Measurements from ENCODE around the gene TMEM139. TPM values are rescaled to one million over a fixed set of nuclear protein-coding genes. Genes with fewer than 3 reads are reported as not detected.

The TMEM139 gene
- total RNA-seq, 1 experiment from 2014 or later, result 48.4 TPM

- Mint-ChIP-seq H3K9me3 (ENCODE audit: low read depth, unreplicated experiment) (peaks cover under 1% of the 10 kb centered on the region), H3K27ac (ENCODE audit: unreplicated experiment) (peak overlapping the region; percentile 58), H3K36me3 (ENCODE audit: insufficient read depth, unreplicated experiment) (no peaks in the 10 kb centered on the region), H3K4me1 (ENCODE audit: low read depth, unreplicated experiment) (peaks cover 66% of the 10 kb centered on the region), H3K27me3 (ENCODE audit: unreplicated experiment) (no peaks in the 10 kb centered on the region), H3K4me3 (ENCODE audit: low read depth, unreplicated experiment) (no peak overlapping the region)
- TF ChIP-seq, protein P1, sequence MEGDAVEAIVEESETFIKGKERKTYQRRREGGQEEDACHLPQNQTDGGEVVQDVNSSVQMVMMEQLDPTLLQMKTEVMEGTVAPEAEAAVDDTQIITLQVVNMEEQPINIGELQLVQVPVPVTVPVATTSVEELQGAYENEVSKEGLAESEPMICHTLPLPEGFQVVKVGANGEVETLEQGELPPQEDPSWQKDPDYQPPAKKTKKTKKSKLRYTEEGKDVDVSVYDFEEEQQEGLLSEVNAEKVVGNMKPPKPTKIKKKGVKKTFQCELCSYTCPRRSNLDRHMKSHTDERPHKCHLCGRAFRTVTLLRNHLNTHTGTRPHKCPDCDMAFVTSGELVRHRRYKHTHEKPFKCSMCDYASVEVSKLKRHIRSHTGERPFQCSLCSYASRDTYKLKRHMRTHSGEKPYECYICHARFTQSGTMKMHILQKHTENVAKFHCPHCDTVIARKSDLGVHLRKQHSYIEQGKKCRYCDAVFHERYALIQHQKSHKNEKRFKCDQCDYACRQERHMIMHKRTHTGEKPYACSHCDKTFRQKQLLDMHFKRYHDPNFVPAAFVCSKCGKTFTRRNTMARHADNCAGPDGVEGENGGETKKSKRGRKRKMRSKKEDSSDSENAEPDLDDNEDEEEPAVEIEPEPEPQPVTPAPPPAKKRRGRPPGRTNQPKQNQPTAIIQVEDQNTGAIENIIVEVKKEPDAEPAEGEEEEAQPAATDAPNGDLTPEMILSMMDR (IDR thresholded peaks at IDR 0.05; ENCODE audit: unreplicated experiment), result no peak
- CTCF ChIA-PET, result interaction anchor here (0.7 kb wide), 1 partner anchor 84 kb away, joined by 3 read pairs; no protein-coding TSS in a partner anchor
- no peak for DNase-seq
- BruUV-seq (replicated peaks), result no TSS peak
- intact Hi-C loops (cut with micrococcal nuclease; ENCODE audit: unreplicated experiment), result loop anchor here (10.0 kb wide), 1 partner anchor 247 kb away; no protein-coding TSS in a partner anchor
Measured at GRCh38 chr7:143247372-143247771, 37.4 kb upstream of the TMEM139 start.

DNA sequence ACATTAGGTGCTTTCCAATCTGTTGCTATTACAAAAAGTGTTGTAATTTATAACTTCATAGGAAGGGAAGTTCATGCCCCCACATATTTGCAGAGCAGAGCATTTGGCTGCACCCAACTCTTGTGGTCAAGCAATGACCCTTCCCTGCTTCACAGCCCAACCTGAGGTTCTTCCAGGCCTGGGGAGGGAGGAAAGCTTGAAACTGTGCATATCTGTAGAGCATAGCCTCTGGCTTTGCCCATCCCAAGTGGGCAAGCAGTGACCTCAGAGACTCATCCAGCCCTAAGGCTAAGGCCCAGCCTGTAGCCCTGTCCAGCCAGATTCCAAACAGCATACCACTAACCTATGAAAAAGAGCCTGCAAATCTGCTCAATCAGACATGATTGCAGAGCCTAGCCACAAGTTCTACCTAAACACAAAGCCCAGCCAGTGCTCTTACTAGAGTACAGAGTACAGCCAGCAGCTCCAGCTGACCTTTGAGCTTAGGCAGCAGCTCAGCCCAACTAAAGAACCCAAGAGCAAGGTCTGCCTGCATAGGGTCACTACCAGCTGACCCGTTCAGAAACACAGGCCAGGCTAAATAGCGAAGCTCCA, 35.9 kb upstream of the TMEM139 start:
- H3K27ac Mint-ChIP-seq (ENCODE audit: unreplicated experiment), result peak overlapping the region; percentile 37
- TF ChIP-seq, protein P1 (IDR thresholded peaks at IDR 0.05; ENCODE audit: unreplicated experiment), result no peak
- no peak overlapping the region for H3K4me3 Mint-ChIP-seq (ENCODE audit: low read depth, unreplicated experiment)
- peaks cover 3% of the 10 kb centered on the region for H3K9me3 Mint-ChIP-seq (ENCODE audit: low read depth, unreplicated experiment)
- H3K4me1 Mint-ChIP-seq (ENCODE audit: low read depth, unreplicated experiment), result peaks cover 54% of the 10 kb centered on the region
- intact Hi-C loops (cut with micrococcal nuclease; ENCODE audit: unreplicated experiment), result loop anchor here (2.0 to 10.0 kb wide), 2 partner anchors 14 to 246 kb away; partner anchors contain the start of gene GSTK1
- no TSS peak for BruUV-seq (replicated peaks)
- CTCF ChIA-PET, result no interaction called here
- DNase-seq, result peak; percentile 46
- no peaks in the 10 kb centered on the region for H3K27me3 Mint-ChIP-seq (ENCODE audit: unreplicated experiment)
- H3K36me3 Mint-ChIP-seq (ENCODE audit: insufficient read depth, unreplicated experiment), result no peaks in the 10 kb centered on the region

- TF ChIP-seq, protein P1 (IDR thresholded peaks at IDR 0.05; ENCODE audit: unreplicated experiment), result no peak
- H3K4me1 Mint-ChIP-seq (ENCODE audit: low read depth, unreplicated experiment), result peaks cover 53% of the 10 kb centered on the region
- H3K27me3 Mint-ChIP-seq (ENCODE audit: unreplicated experiment), result no peaks in the 10 kb centered on the region
- H3K9me3 Mint-ChIP-seq (ENCODE audit: low read depth, unreplicated experiment), result peaks cover 6% of the 10 kb centered on the region
- H3K36me3 Mint-ChIP-seq (ENCODE audit: insufficient read depth, unreplicated experiment), result no peaks in the 10 kb centered on the region
- CTCF ChIA-PET, result interaction anchor here (0.6 kb wide), 1 partner anchor 39 kb away, joined by 6 read pairs; no protein-coding TSS in a partner anchor
- DNase-seq, result no peak
- no peak overlapping the region for H3K4me3 Mint-ChIP-seq (ENCODE audit: low read depth, unreplicated experiment)
- intact Hi-C loops (cut with micrococcal nuclease; ENCODE audit: unreplicated experiment), result no loop called here
- no TSS peak for BruUV-seq (replicated peaks)
- no peak overlapping the region for H3K27ac Mint-ChIP-seq (ENCODE audit: unreplicated experiment)
Measured at GRCh38 chr7:143250199-143250598, 34.6 kb upstream of the TMEM139 start.

DNA sequence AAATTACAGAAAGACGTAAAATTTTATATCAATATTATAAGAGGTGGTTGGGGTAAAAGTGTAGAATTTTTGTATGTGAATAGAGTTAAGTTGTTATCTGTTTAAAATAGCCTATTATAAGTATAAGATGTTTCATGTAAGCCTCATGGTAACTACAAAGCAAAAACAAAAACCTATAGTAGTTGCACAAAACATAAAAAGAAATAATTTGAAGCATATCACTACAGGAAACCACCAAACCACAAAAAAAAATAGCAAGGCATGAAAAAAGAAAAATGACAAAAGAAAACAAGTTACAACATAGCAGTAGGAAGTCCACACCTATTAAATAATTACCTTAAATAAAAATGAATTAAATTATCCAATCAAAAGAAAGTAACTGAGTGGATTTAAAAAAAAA, 33.9 kb upstream of the TMEM139 start:
- peaks cover 53% of the 10 kb centered on the region for H3K4me1 Mint-ChIP-seq (ENCODE audit: low read depth, unreplicated experiment)
- H3K36me3 Mint-ChIP-seq (ENCODE audit: insufficient read depth, unreplicated experiment), result no peaks in the 10 kb centered on the region
- CTCF ChIA-PET, result interaction anchor here (0.6 kb wide), 1 partner anchor 71 kb away, joined by 4 read pairs; no protein-coding TSS in a partner anchor
- H3K27ac Mint-ChIP-seq (ENCODE audit: unreplicated experiment), result no peak overlapping the region
- intact Hi-C loops (cut with micrococcal nuclease; ENCODE audit: unreplicated experiment), result no loop called here
- BruUV-seq (replicated peaks), result no TSS peak
- DNase-seq, result no peak
- H3K4me3 Mint-ChIP-seq (ENCODE audit: low read depth, unreplicated experiment), result no peak overlapping the region
- no peaks in the 10 kb centered on the region for H3K27me3 Mint-ChIP-seq (ENCODE audit: unreplicated experiment)
- TF ChIP-seq, protein P1 (IDR thresholded peaks at IDR 0.05; ENCODE audit: unreplicated experiment), result no peak
- H3K9me3 Mint-ChIP-seq (ENCODE audit: low read depth, unreplicated experiment), result peaks cover 6% of the 10 kb centered on the region
